ENCODE measurements around the gene RFPL3. TPM values are rescaled to one million over a fixed set of nuclear protein-coding genes. Genes with fewer than 3 reads are reported as not detected.

Gene RFPL3

GRCh38 chr22:32410459-32410858 is 52.8 kb downstream of the RFPL3 start:
- Histone ChIP-seq H2AK5ac (ENCODE audit: low read length, severe bottlenecking) (no peak overlapping the region), H3K4ac (ENCODE audit: low read depth in 1 of 2, low read length in 2 of 2) (no peak overlapping the region), H3K36me3 (ENCODE audit: control insufficient read depth in 1 of 2, insufficient read depth in 2 of 2, low read depth in 1 of 2, low read length in 2 of 2) (peaks cover 11 to 35% of the 10 kb centered on the region in 2 experiments), H3K4me3 (ENCODE audit: insufficient read depth in 1 of 2, low read depth in 1 of 2, low read length in 2 of 2) (peak overlapping the region in 1 of 2 experiments; percentile 93), H3K4me1 (ENCODE audit: control insufficient read depth, insufficient read depth, low read depth, low read length) (peaks cover 3% of the 10 kb centered on the region), H2BK5ac (ENCODE audit: low read depth, low read length, poor library complexity, severe bottlenecking) (no peak overlapping the region), H3K23ac (ENCODE audit: low read length in 2 of 2) (no peak overlapping the region), H2BK15ac (ENCODE audit: low read depth, poor library complexity, severe bottlenecking) (no peak overlapping the region), H2BK12ac (ENCODE audit: low read length in 2 of 2) (no peak overlapping the region), H3K14ac (ENCODE audit: low read length in 2 of 2) (no peak overlapping the region), H3K4me2 (ENCODE audit: low read length, poor library complexity, severe bottlenecking) (peak overlapping the region; percentile 87), H3K9ac (ENCODE audit: low read length) (peak overlapping the region; percentile 93), H4K91ac (ENCODE audit: low read length) (no peak overlapping the region), H3K9me3 (ENCODE audit: control insufficient read depth, low read length) (no peaks in the 10 kb centered on the region), H3K79me1 (replicated peaks; ENCODE audit: low read length, poor library complexity, severe bottlenecking) (peaks cover 14% of the 10 kb centered on the region), H3K27ac (ENCODE audit: low read length, poor library complexity, severe bottlenecking) (no peak overlapping the region), H2BK120ac (ENCODE audit: low read depth, low read length) (no peak overlapping the region), H4K8ac (ENCODE audit: low read length) (no peak overlapping the region), H3K18ac (ENCODE audit: low read depth in 1 of 2, low read length in 2 of 2) (no peak overlapping the region), H3K27me3 (ENCODE audit: control insufficient read depth in 1 of 2, insufficient read depth in 1 of 2, low read length in 2 of 2) (peaks cover 0 to 9% of the 10 kb centered on the region in 2 experiments), H2AFZ (ENCODE audit: low read depth, low read length) (no peak overlapping the region)
- DNase-seq: no peak
- 95% methylated on average over 2 of the region's 4 CpGs for WGBS

Small RNAs within 50 kb of the gene (small RNA-seq; reads per million reads assigned to genes)
- gene AL021937.2 (ENCODE audit: low read depth): not detected
- not detected for gene IGLVIVOR22-2 (ENCODE audit: low read depth)
- not detected for gene RF02171 (ENCODE audit: low read depth)
- not detected for gene RF02172 (ENCODE audit: low read depth)
